Measurements from ENCODE around the gene ELAVL1.

The ELAVL1 gene

GRCh38 chr19:7983995-7984837 lies 21.2 kb downstream of the ELAVL1 start:
- DNase-seq: no peak

- no peak for DNase-seq
Measured at GRCh38 chr19:7983286-7983950, 22.0 kb downstream of the ELAVL1 start.

- DNase-seq: no peak
Measured at GRCh38 chr19:7982651-7983099, 22.8 kb downstream of the ELAVL1 start.

- no peak for DNase-seq
Measured at GRCh38 chr19:7982103-7982502, 23.3 kb downstream of the ELAVL1 start.

GRCh38 chr19:7981661-7982060 lies 23.8 kb downstream of the ELAVL1 start:
- no peak for DNase-seq

- DNase-seq: no peak
Measured at GRCh38 chr19:7981199-7981598, 24.2 kb downstream of the ELAVL1 start.

- no peak for DNase-seq
Measured at GRCh38 chr19:7980635-7981121, 24.8 kb downstream of the ELAVL1 start.

GRCh38 chr19:7980168-7980567 lies 25.3 kb downstream of the ELAVL1 start:
- no peak for DNase-seq

GRCh38 chr19:7979559-7979958 lies 25.9 kb downstream of the ELAVL1 start:
- DNase-seq: no peak

GRCh38 chr19:7979011-7979410 lies 26.4 kb downstream of the ELAVL1 start:
- no peak for DNase-seq

GRCh38 chr19:7978179-7978825 lies 27.1 kb downstream of the ELAVL1 start:
- no peak for DNase-seq

GRCh38 chr19:7977723-7978040 lies 27.8 kb downstream of the ELAVL1 start:
- DNase-seq: no peak

GRCh38 chr19:7977021-7977722 lies 28.3 kb downstream of the ELAVL1 start:
- DNase-seq: no peak

GRCh38 chr19:7976461-7976860 lies 29.0 kb downstream of the ELAVL1 start:
- no peak for DNase-seq

GRCh38 chr19:7975037-7975436 lies 30.4 kb downstream of the ELAVL1 start:
- no peak for DNase-seq

GRCh38 chr19:7973883-7974282 lies 31.6 kb downstream of the ELAVL1 start:
- no peak for DNase-seq

GRCh38 chr19:7971553-7972520 lies 33.6 kb downstream of the ELAVL1 start:
- DNase-seq: no peak

- DNase-seq: peak; percentile 5
Measured at GRCh38 chr19:7970716-7971448, 34.6 kb downstream of the ELAVL1 start.

- DNase-seq: no peak
Measured at GRCh38 chr19:7969555-7969939, 35.9 kb downstream of the ELAVL1 start.

- no peak for DNase-seq
Measured at GRCh38 chr19:7968796-7969554, 36.5 kb downstream of the ELAVL1 start.

All from CD4-positive, alpha-beta T cell treated with Interleukin-4 for 4 hours (primary cell).